ENCODE measurements around the gene SSTR4. TPM values are rescaled to one million over a fixed set of nuclear protein-coding genes. Genes with fewer than 3 reads are reported as not detected.

The SSTR4 gene
- total RNA-seq, 1 experiment from 2014 or later = not detected

- H3K4me1 ChIP-seq = no peaks in the 10 kb centered on the region; the same call in 1 of the 2 replicates
Measured at GRCh38 chr20:23009636-23010035, 25.5 kb upstream of the SSTR4 start.

GRCh38 chr20:23010096-23010495 lies 25.0 kb upstream of the SSTR4 start:
- Mint-ChIP-seq H3K4me1 (ENCODE audit: low read depth, unreplicated experiment) (peaks cover 7% of the 10 kb centered on the region), H3K36me3 (ENCODE audit: insufficient read depth, unreplicated experiment) (no peaks in the 10 kb centered on the region), H3K27me3 (ENCODE audit: insufficient read depth, unreplicated experiment) (no peaks in the 10 kb centered on the region), H3K27ac (ENCODE audit: unreplicated experiment) (no peak overlapping the region), H3K4me3 (ENCODE audit: unreplicated experiment) (no peak overlapping the region), H3K9me3 (ENCODE audit: unreplicated experiment) (no peaks in the 10 kb centered on the region)
- DNase-seq = no peak
- no peak for TF ChIP-seq CTCF (IDR thresholded peaks at IDR 0.05; ENCODE audit: insufficient read depth in 1 of 2, low read depth in 1 of 2, low read length in 1 of 2, severe bottlenecking in 1 of 2, unreplicated experiment in 1 of 2)
- Histone ChIP-seq H3K36me3 (ENCODE audit: control insufficient read depth, insufficient read depth, low read length) (no peaks in the 10 kb centered on the region), H3K27me3 (replicated peaks; ENCODE audit: control insufficient read depth, insufficient read depth, low read length) (no peaks in the 10 kb centered on the region), H3K4me1 (no peaks in the 10 kb centered on the region; the same call in 1 of the 2 replicates), H3K4me3 (ENCODE audit: low read depth, low read length) (no peak overlapping the region), H3K9me3 (no peaks in the 10 kb centered on the region)
- no TSS peak for BruUV-seq (replicated peaks)
- intact Hi-C loops (cut with micrococcal nuclease; ENCODE audit: unreplicated experiment) = no loop called here
- POLR2A ChIA-PET = interaction anchor here (0.5 kb wide), 1 partner anchor 13 kb away, joined by 6 read pairs; no protein-coding TSS in a partner anchor
- CTCF ChIA-PET = no interaction called here

More at GRCh38 chr20:23009636-23010035, 25.5 kb upstream of the SSTR4 start:
- ChIA-PET CTCF (no interaction called here), POLR2A (interaction anchor here (0.5 kb wide), 1 partner anchor 13 kb away, joined by 6 read pairs; no protein-coding TSS in a partner anchor)
- DNase-seq = no peak
- no peaks in the 10 kb centered on the region for H3K9me3 ChIP-seq
- BruUV-seq (replicated peaks) = no TSS peak
- no peaks in the 10 kb centered on the region for H3K27me3 ChIP-seq (replicated peaks; ENCODE audit: control insufficient read depth, insufficient read depth, low read length)
- no peak for TF ChIP-seq CTCF (IDR thresholded peaks at IDR 0.05; ENCODE audit: insufficient read depth in 1 of 2, low read depth in 1 of 2, low read length in 1 of 2, severe bottlenecking in 1 of 2, unreplicated experiment in 1 of 2)
- no peaks in the 10 kb centered on the region for H3K27me3 Mint-ChIP-seq (ENCODE audit: insufficient read depth, unreplicated experiment)
- no peak overlapping the region for H3K4me3 Mint-ChIP-seq (ENCODE audit: unreplicated experiment)
- H3K9me3 Mint-ChIP-seq (ENCODE audit: unreplicated experiment) = no peaks in the 10 kb centered on the region
- no peaks in the 10 kb centered on the region for H3K36me3 Mint-ChIP-seq (ENCODE audit: insufficient read depth, unreplicated experiment)
- H3K27ac Mint-ChIP-seq (ENCODE audit: unreplicated experiment) = no peak overlapping the region
- no peaks in the 10 kb centered on the region for H3K36me3 ChIP-seq (ENCODE audit: control insufficient read depth, insufficient read depth, low read length)
- intact Hi-C loops (cut with micrococcal nuclease; ENCODE audit: unreplicated experiment) = no loop called here
- no peak overlapping the region for H3K4me3 ChIP-seq (ENCODE audit: low read depth, low read length)
- H3K4me1 Mint-ChIP-seq (ENCODE audit: low read depth, unreplicated experiment) = peaks cover 7% of the 10 kb centered on the region

- ChIA-PET CTCF (no interaction called here), POLR2A (no interaction called here)
- H3K27me3 ChIP-seq (replicated peaks; ENCODE audit: control insufficient read depth, insufficient read depth, low read length) = no peaks in the 10 kb centered on the region
- no peaks in the 10 kb centered on the region for H3K36me3 ChIP-seq (ENCODE audit: control insufficient read depth, insufficient read depth, low read length)
- H3K9me3 ChIP-seq = no peaks in the 10 kb centered on the region
- Mint-ChIP-seq H3K4me1 (ENCODE audit: low read depth, unreplicated experiment) (peaks cover 7% of the 10 kb centered on the region), H3K4me3 (ENCODE audit: unreplicated experiment) (no peak overlapping the region), H3K36me3 (ENCODE audit: insufficient read depth, unreplicated experiment) (no peaks in the 10 kb centered on the region), H3K27me3 (ENCODE audit: insufficient read depth, unreplicated experiment) (no peaks in the 10 kb centered on the region), H3K9me3 (ENCODE audit: unreplicated experiment) (no peaks in the 10 kb centered on the region), H3K27ac (ENCODE audit: unreplicated experiment) (no peak overlapping the region)
- TF ChIP-seq CTCF (IDR thresholded peaks at IDR 0.05; ENCODE audit: insufficient read depth in 1 of 2, low read depth in 1 of 2, low read length in 1 of 2, severe bottlenecking in 1 of 2, unreplicated experiment in 1 of 2) = no peak
- DNase-seq = no peak
- intact Hi-C loops (cut with micrococcal nuclease; ENCODE audit: unreplicated experiment) = no loop called here
- H3K4me1 ChIP-seq = no peaks in the 10 kb centered on the region; the same call in 1 of the 2 replicates
- no peak overlapping the region for H3K4me3 ChIP-seq (ENCODE audit: low read depth, low read length)
- no TSS peak for BruUV-seq (replicated peaks)
Measured at GRCh38 chr20:23011008-23011721, 23.9 kb upstream of the SSTR4 start.

All from Caco-2 (cell line).